Natural killer cell treated with Interleukin-12 subunit alpha and Interleukin-12 subunit beta and Interleukin-15 and Interleukin-18, amount 100 ng/mL, for 72 hours (primary cell): ENCODE measurements around the gene PHGDH. TPM values are rescaled to one million over a fixed set of nuclear protein-coding genes. Genes with fewer than 3 reads are reported as not detected.
A peak's percentile ranks its signal among the peaks of the same experiment; 100 is the strongest.

Source experiments
- ATAC-seq, 2 donors: fragments of 150-1000 bp; cut with Tn5 transposase in 1 of 2; sonication (Bioruptor Pico), chemical (Tn5 transposase) in 1 of 2; 2 replicates each; pipeline ENCODE4 v1.10.0; 2021
- DNase-seq: peaks from one replicate; pipeline ENCODE4 v3.0.0; 2022; ENCODE audit warnings: low spot score
- H3K27ac Mint-ChIP-seq, 2 donors: 1 replicate in 1 of 2; 2 replicates in 1 of 2; pipeline ENCODE4 v1.8.0; 2022; ENCODE audit warnings: mixed read lengths in 2 of 2, mild to moderate bottlenecking in 1 of 2, moderate library complexity in 1 of 2
- H3K27me3 Mint-ChIP-seq, 2 donors: 1 replicate in 1 of 2; 2 replicates in 1 of 2; pipeline ENCODE4 v1.8.0; 2022; ENCODE audit warnings: mixed read lengths in 2 of 2
- H3K36me3 Mint-ChIP-seq: one replicate; pipeline ENCODE4 v1.8.0; 2022; ENCODE audit warnings: mixed read lengths
- H3K4me1 Mint-ChIP-seq, 2 donors: 1 replicate in 1 of 2; 2 replicates in 1 of 2; pipeline ENCODE4 v1.8.0; 2022; ENCODE audit warnings: low read depth in 2 of 2, mixed read lengths in 2 of 2, mild to moderate bottlenecking in 1 of 2
- H3K4me3 Mint-ChIP-seq: one replicate; pipeline ENCODE4 v1.8.0; 2022; ENCODE audit warnings: mixed read lengths
- H3K9me3 Mint-ChIP-seq: 2 replicates; pipeline ENCODE4 v1.8.0; 2022; ENCODE audit warnings: mixed read lengths
- total RNA-seq, 2 donors: library from RNA; stranded (reverse); gene quantifications; one replicate each; pipeline ENCODE4 v1.2.3, GENCODE V29; 2022

Gene PHGDH
- total RNA-seq, 2 donors from 2014 or later, result 37.6 to 42.1 TPM

DNA sequence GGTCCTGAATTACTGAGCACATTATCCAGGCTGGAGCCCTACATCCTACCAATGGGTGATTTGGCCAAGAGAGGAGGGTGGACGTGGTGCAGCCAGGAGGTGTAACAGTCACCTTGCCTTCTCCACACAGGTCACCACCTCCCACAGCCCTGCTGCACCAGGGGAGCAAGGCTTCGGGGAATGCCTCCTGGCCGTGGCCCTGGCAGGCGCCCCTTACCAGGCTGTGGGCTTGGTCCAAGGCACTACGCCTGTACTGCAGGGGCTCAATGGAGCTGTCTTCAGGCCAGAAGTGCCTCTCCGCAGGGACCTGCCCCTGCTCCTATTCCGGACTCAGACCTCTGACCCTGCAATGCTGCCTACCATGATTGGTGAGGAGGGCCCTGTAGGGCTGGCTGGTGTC lies 30.9 kb downstream of the PHGDH start:
- peaks cover 0 to 7% of the 10 kb centered on the region in 2 donors for H3K4me1 Mint-ChIP-seq
- no peaks in the 10 kb centered on the region for H3K36me3 Mint-ChIP-seq
- no peak overlapping the region for H3K27ac Mint-ChIP-seq
- DNase-seq, result no peak
- H3K4me3 Mint-ChIP-seq, result no peak overlapping the region
- no peak for ATAC-seq
- H3K27me3 Mint-ChIP-seq, result no peaks in the 10 kb centered on the region
- H3K9me3 Mint-ChIP-seq, result no peaks in the 10 kb centered on the region

DNA sequence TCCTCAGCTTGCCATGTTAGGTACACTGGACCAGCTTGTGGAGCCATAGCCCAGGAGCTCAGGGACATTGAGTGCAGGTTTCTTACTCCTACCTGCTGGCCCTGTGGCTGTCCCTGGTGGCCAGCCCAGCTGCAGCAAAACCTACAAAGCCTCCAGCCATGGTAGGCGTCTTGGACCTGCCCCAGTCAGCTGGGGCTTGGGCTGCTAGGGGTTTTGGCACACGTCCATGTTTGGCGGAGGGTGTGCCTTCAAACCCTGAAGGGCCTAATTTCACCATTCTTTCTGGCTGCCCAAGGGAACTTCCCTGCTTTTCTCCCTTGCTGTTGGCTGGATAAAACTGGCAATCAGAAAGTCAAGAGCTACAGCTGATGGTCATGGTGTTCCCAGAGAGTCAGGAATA lies 31.6 kb downstream of the PHGDH start:
- Mint-ChIP-seq H3K9me3 (no peaks in the 10 kb centered on the region), H3K27me3 (no peaks in the 10 kb centered on the region), H3K4me1 (peaks cover 0 to 7% of the 10 kb centered on the region in 2 donors), H3K4me3 (no peak overlapping the region), H3K27ac (no peak overlapping the region), H3K36me3 (no peaks in the 10 kb centered on the region)
- ATAC-seq (no peak), DNase-seq (no peak)

DNA sequence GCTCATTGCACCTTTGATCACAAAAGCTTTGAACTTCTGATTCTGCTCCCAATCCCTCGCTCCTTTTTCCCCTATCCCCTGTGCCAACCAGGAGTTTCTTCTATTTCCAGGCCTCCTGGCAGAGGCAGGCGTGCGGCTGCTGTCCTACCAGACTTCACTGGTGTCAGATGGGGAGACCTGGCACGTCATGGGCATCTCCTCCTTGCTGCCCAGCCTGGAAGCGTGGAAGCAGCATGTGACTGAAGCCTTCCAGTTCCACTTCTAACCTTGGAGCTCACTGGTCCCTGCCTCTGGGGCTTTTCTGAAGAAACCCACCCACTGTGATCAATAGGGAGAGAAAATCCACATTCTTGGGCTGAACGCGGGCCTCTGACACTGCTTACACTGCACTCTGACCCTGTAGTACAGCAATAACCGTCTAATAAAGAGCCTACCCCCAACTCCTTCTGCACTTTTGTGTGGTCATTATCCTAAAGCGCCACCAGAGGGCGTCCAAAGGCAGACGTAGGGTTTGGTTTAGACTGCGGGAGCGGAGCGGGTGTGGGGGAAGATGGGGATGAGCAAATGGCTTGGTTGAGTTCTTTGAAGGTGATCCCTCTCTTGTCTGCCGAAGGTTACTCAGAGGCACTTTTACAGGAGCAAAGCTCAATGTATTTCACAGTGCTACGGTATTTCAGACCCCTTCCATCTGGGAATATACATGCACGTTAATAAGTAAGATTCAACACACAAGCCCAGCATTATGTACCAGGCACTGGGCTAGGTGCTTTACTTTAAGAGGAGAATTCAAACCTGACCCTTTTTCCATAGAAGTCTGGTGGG lies 32.3 kb downstream of the PHGDH start:
- peak; percentile 46 to 52 for ATAC-seq
- Mint-ChIP-seq H3K9me3 (no peaks in the 10 kb centered on the region), H3K4me3 (no peak overlapping the region), H3K27me3 (no peaks in the 10 kb centered on the region), H3K4me1 (peaks cover 0 to 7% of the 10 kb centered on the region in 2 donors), H3K36me3 (no peaks in the 10 kb centered on the region), H3K27ac (no peak overlapping the region)
- no peak for DNase-seq

DNA sequence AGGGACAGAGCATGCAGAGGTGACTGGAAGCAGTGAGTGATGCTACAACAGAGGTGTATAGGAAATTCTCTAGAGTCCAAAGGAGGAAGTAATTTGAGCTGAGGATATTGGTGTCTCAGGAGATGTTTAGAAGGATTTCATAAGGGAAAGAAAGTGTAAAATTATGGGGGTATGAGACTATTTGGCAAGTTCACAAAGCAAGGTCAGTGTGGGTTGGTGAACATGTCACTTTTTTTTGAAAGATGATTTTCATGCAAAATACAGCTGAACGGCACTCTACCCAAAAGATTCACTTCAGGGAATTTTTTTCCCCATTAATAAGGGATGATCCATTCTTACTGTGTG lies 32.8 kb downstream of the PHGDH start:
- H3K9me3 Mint-ChIP-seq, result no peaks in the 10 kb centered on the region
- H3K27ac Mint-ChIP-seq, result no peak overlapping the region
- peaks cover 0 to 7% of the 10 kb centered on the region in 2 donors for H3K4me1 Mint-ChIP-seq
- no peak for ATAC-seq
- no peaks in the 10 kb centered on the region for H3K36me3 Mint-ChIP-seq
- peaks cover 1 to 2% of the 10 kb centered on the region in 2 donors for H3K27me3 Mint-ChIP-seq
- H3K4me3 Mint-ChIP-seq, result no peak overlapping the region
- no peak for DNase-seq

DNA sequence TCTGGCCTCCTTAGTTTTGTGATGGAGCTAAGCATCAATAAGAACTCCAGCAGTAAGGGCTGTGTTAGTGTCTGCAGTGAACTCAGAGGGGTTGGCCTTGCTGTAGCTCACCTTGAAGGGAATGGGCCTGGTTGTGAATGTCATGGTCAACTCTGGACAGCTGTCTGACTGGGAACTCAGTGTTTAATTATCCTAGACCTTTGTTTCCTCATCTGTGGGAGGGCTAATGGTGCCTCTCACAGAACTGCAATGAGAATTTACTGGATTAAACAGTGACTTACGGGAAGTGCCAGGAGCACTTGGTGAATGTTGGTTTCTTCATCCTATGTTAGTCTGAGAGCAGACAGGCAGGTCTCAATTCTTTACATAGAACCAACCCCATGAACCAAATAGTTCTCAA lies 33.3 kb downstream of the PHGDH start:
- Mint-ChIP-seq H3K27ac (no peak overlapping the region), H3K4me1 (peaks cover 0 to 7% of the 10 kb centered on the region in 2 donors), H3K27me3 (peaks cover 6 to 7% of the 10 kb centered on the region in 2 donors), H3K9me3 (no peaks in the 10 kb centered on the region), H3K36me3 (no peaks in the 10 kb centered on the region), H3K4me3 (no peak overlapping the region)
- DNase-seq (no peak), ATAC-seq (no peak)

DNA sequence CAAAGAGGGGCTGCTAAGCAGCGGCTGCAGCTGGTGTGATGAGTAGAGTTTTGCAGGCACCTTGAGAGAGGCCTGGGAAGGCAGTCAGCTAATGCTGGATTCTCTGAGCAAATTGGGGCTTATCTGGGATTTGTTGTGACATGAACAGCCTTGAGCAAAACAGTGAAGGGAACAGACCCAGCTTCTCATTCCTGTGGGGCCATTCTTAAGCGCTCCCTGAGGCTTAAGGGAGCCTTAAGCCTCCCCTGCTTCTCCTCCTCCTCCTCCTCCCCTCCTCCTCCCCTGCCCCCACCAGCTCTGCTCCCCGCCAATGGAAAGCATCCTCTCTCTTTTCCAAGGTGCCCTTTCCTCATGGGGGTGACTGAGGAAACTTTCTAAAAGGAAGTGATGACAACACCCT lies 35.7 kb downstream of the PHGDH start:
- H3K27me3 Mint-ChIP-seq, result peaks cover 16 to 27% of the 10 kb centered on the region in 2 donors
- H3K27ac Mint-ChIP-seq, result no peak overlapping the region
- H3K4me1 Mint-ChIP-seq, result peaks cover 0 to 7% of the 10 kb centered on the region in 2 donors
- no peaks in the 10 kb centered on the region for H3K36me3 Mint-ChIP-seq
- no peaks in the 10 kb centered on the region for H3K9me3 Mint-ChIP-seq
- ATAC-seq, result no peak
- H3K4me3 Mint-ChIP-seq, result no peak overlapping the region
- no peak for DNase-seq

DNA sequence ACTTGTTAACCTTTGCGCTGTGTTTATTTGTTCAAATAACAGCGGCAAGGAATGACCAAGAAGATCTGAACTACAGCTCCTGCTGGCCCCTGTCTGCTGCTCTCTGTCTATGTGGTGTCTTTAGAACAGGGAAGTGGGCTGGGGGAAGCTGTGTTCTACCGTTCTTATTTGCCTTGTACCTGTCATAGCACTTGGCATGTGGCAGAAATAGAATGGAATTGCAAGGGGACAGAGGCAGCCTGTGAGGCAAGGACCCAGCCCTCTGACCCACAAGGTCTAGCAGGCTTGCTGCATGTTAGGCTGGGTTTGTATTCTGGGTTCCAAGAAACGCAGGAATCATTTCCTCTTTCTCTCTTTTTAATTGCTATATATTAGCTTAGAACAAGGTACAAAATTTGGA lies 36.3 kb downstream of the PHGDH start:
- Mint-ChIP-seq H3K27me3 (peaks cover 17 to 30% of the 10 kb centered on the region in 2 donors), H3K27ac (no peak overlapping the region)

DNA sequence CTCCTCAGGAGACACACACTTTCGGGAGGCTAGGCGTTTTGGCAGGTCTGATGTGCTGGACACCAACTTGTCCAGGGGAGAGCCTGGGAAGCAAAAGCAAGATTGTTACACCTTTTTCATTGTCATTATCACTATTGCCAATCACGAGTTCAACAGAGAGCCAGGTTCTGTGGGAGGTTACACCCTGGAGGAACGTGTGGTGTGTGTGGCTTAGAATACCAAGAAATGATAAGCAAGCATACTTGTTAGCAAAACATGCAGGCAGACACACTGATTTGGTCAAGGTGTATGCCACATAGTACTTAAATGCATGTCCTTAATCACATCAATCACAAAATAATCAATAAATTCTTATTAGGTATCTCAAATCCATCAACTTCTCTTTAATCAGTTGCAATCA lies 40.9 kb downstream of the PHGDH start:
- no peak overlapping the region for H3K27ac Mint-ChIP-seq
- ATAC-seq (no peak), DNase-seq (no peak)
- H3K9me3 Mint-ChIP-seq, result no peaks in the 10 kb centered on the region
- H3K4me1 Mint-ChIP-seq, result no peaks in the 10 kb centered on the region
- H3K4me3 Mint-ChIP-seq, result no peak overlapping the region
- H3K36me3 Mint-ChIP-seq, result no peaks in the 10 kb centered on the region
- peaks cover 36 to 44% of the 10 kb centered on the region in 2 donors for H3K27me3 Mint-ChIP-seq

More for the DNA sequence above, 36.3 kb downstream of the PHGDH start:
- Mint-ChIP-seq H3K36me3 (no peaks in the 10 kb centered on the region), H3K4me3 (no peak overlapping the region), H3K9me3 (no peaks in the 10 kb centered on the region), H3K4me1 (peaks cover 0 to 7% of the 10 kb centered on the region in 2 donors)
- DNase-seq, result no peak
- ATAC-seq, result no peak

DNA sequence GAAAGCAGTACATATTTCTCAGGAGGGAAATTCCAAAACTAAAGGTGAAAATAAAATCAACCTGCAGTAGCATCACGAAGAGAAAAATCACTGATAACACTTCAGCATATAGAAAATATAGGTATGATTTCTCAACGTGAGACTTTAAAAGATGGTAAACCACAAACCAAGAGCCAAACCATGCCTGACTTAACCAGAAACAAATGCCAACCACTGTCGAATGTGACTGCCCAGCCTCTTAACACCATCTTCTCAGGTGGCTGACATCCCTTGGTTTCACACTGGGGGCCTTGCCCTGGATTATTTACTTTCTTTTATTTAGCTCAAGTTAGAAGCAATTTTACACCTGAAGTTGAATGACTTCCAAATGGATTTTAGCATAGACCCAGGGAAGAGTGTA lies 46.9 kb downstream of the PHGDH start:
- H3K27ac Mint-ChIP-seq, result no peak overlapping the region
- H3K4me3 Mint-ChIP-seq, result no peak overlapping the region
- H3K27me3 Mint-ChIP-seq, result peaks cover 22 to 24% of the 10 kb centered on the region in 2 donors
- no peak for DNase-seq
- H3K36me3 Mint-ChIP-seq, result no peaks in the 10 kb centered on the region
- peaks cover 0 to 2% of the 10 kb centered on the region in 2 donors for H3K4me1 Mint-ChIP-seq
- no peaks in the 10 kb centered on the region for H3K9me3 Mint-ChIP-seq
- no peak for ATAC-seq

DNA sequence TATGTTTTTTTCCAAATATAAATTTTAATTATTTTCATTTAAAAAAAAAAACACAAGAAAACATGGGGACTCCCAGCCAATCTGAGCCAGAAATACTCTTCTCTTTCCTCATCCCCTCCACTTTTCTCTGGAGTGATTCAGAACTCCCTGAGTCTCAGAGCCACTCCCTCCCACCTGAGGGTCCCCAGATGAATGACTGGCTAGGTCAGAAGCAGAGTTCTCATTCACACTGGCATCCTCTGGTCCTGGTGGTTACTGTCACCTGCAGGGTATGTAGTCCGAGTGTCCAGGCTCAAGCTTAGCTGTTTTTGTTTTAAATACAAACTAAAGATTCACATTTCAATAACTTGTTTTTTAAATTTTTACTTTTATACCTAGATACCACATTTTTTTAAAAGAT lies 50.7 kb downstream of the PHGDH start:
- Mint-ChIP-seq H3K4me3 (no peak overlapping the region), H3K36me3 (no peaks in the 10 kb centered on the region), H3K27ac (no peak overlapping the region), H3K9me3 (no peaks in the 10 kb centered on the region), H3K4me1 (peaks cover 0 to 2% of the 10 kb centered on the region in 2 donors), H3K27me3 (peaks cover 17 to 29% of the 10 kb centered on the region in 2 donors)
- DNase-seq (no peak), ATAC-seq (no peak)

DNA sequence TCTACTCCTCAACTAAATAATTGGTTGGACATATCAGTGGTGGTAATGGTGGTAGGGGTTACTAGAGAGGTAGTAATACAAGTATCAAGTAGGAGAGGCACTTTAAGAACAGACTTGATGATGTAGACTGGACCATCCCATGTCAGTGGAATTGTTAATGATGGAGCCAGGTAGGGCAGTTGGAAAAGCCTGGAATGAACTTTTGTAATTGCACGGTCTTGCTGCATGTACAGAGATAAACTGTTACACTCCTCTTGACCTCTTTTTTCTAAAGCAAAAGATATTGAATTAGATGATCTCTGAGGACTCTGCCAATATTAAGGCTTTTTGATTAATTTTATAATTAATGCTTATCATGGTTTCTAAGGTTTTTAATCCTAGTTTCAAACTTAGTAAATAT lies 51.2 kb downstream of the PHGDH start:
- H3K27me3 Mint-ChIP-seq, result peaks cover 15 to 27% of the 10 kb centered on the region in 2 donors

DNA sequence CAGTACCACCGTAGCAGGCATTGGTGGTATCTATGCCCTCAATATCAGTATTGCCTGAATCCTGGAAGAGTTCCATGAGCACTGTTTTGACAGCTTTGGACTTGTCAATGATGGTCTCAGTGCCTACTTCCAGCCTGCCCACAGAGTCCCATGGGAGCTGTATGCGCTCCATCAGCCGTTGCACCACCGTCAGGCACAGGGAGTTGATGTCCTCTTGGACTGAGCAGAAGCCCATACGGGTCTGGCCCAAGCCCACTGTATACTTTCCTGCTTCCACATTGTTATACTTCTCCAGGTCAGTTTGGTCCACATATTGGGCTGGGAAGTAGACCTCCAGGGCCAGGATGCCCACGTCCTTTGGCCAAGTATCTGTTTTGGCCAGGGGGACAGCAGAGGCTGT lies 52.5 kb downstream of the PHGDH start:
- Mint-ChIP-seq H3K4me1 (no peaks in the 10 kb centered on the region), H3K9me3 (no peaks in the 10 kb centered on the region), H3K27ac (no peak overlapping the region), H3K27me3 (peaks cover 15 to 27% of the 10 kb centered on the region in 2 donors), H3K36me3 (no peaks in the 10 kb centered on the region), H3K4me3 (no peak overlapping the region)
- DNase-seq (no peak), ATAC-seq (peak in 1 of 2 donors; percentile 56)

More for the DNA sequence above, 51.2 kb downstream of the PHGDH start:
- Mint-ChIP-seq H3K36me3 (no peaks in the 10 kb centered on the region), H3K4me3 (no peak overlapping the region), H3K4me1 (peaks cover 0 to 2% of the 10 kb centered on the region in 2 donors), H3K27ac (no peak overlapping the region), H3K9me3 (no peaks in the 10 kb centered on the region)
- DNase-seq (no peak), ATAC-seq (no peak)

DNA sequence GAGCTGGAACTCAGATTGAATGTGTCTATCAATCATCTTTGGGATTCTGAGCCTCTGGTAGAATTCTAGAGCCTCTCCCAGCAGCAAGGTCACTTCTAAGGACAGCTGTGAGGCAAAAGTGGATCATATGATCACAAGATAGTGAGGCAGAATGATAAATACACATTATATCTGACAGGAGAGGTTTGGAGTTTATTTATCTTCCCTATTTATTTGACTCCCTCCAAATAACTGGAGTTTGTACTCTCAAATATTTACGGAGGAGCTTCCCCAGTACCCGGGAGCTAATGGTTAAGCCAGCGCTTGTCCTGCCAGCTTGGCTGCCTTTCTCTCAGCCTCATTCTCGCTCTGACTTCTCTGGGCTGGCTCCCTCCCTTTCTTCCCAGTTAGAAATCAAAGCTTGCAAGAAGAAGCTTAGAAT lies 54.6 kb downstream of the PHGDH start:
- ATAC-seq (no peak), DNase-seq (no peak)
- no peaks in the 10 kb centered on the region for H3K36me3 Mint-ChIP-seq
- no peak overlapping the region for H3K27ac Mint-ChIP-seq
- H3K9me3 Mint-ChIP-seq, result no peaks in the 10 kb centered on the region
- no peaks in the 10 kb centered on the region for H3K4me1 Mint-ChIP-seq
- H3K27me3 Mint-ChIP-seq, result peaks cover 11 to 20% of the 10 kb centered on the region in 2 donors
- H3K4me3 Mint-ChIP-seq, result no peak overlapping the region

DNA sequence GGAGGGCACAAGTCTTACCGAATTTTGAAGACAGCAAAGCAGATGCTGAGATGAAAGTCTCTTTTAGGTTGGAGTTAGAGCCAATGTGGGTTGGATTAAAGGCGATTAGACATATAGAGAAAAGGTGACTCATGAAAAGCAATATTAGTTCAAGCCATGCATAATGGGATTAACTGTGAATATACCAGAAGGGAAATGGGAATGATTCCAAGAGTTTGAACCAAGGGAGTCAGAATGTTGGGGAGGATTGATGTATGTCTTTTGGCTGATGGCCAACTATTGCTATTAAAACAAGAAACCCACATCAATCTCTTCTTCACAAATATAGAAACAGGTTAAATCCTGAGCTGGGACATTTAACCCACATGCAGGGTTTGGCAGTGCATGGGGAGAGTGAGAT lies 55.8 kb downstream of the PHGDH start:
- no peak for DNase-seq
- Mint-ChIP-seq H3K4me3 (no peak overlapping the region), H3K36me3 (no peaks in the 10 kb centered on the region), H3K27ac (no peak overlapping the region), H3K4me1 (no peaks in the 10 kb centered on the region), H3K9me3 (no peaks in the 10 kb centered on the region), H3K27me3 (peaks cover 11 to 20% of the 10 kb centered on the region in 2 donors)
- ATAC-seq, result no peak

DNA sequence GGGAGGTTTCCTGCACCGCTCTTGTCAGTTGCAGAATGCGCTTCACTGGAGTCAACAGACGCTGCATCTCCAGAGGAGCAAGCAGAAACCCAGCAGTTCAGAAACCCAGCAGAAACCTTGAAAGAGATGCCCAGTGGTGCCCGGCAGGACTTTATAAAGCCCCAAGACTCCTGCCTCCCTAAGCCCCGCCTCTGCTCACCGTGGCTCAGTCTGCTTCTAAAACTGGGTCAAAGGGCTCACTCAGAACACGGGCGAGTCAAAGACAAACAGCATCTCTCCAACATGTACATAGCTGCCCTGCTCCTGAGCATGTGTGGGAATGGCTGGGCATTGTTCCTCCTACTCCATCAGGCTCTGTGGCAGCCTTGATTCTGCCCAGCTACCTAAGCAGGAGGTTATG lies 57.0 kb downstream of the PHGDH start, which contains the start of gene HMGCS2:
Gene HMGCS2 (minus strand): TSS at position 128 of the 400 bp plus-strand sequence. CDS start 61 bp downstream, at position 67.
- Mint-ChIP-seq H3K9me3 (no peaks in the 10 kb centered on the region), H3K36me3 (no peaks in the 10 kb centered on the region)

More for the DNA sequence above, 57.0 kb downstream of the PHGDH start, which contains the start of gene HMGCS2:
- Mint-ChIP-seq H3K27ac (no peak within 1 kb of the TSS), H3K4me1 (no peaks in the 10 kb centered on the region), H3K27me3 (peaks cover 14 to 26% of the 10 kb centered on the region in 2 donors), H3K4me3 (no peak within 1 kb of the TSS)
- ATAC-seq, result no peak
- DNase-seq, result no peak
